GM12872 (cell line): Measurements from ENCODE around the gene SERPINA4.

ENCODE experiments used
- CTCF ChIP-seq: IDR thresholded peaks from 3 replicates; pipeline ENCODE4 v1.5.1; 2011; ENCODE audit warnings: low read depth, mild to moderate bottlenecking, low read length, moderate library complexity; ENCODE audit not compliant: insufficient read depth

SERPINA4 gene

GRCh38 chr14:94578712-94579111, 17.5 kb downstream of the SERPINA4 start:
- no peak for TF ChIP-seq CTCF

- TF ChIP-seq CTCF: no peak
Measured at GRCh38 chr14:94581127-94581999, 20.1 kb downstream of the SERPINA4 start, which contains the start of gene SERPINA5. Gene SERPINA5, plus strand, starts transcription at chr14:94581426. Its CDS starts 5,937 bp downstream, at chr14:94587363.

- TF ChIP-seq CTCF: no peak
Measured at GRCh38 chr14:94582199-94582750, 21.0 kb downstream of the SERPINA4 start.

GRCh38 chr14:94582851-94583250, 21.6 kb downstream of the SERPINA4 start:
- no peak for TF ChIP-seq CTCF

- TF ChIP-seq CTCF: no peak
Measured at GRCh38 chr14:94583557-94583956, 22.3 kb downstream of the SERPINA4 start.

- TF ChIP-seq CTCF: no peak
Measured at GRCh38 chr14:94584591-94585280, 23.5 kb downstream of the SERPINA4 start.

GRCh38 chr14:94586635-94587034, 25.4 kb downstream of the SERPINA4 start:
- TF ChIP-seq CTCF: no peak
